PFSK-1 (cell line): ENCODE results near the gene OBSL1.

ENCODE experiments used
- FOXP2 ChIP-seq: optimal IDR thresholded peaks from 2 replicates; pipeline ENCODE3; 2011; ENCODE audit warnings: borderline replicate concordance, control low read depth, inconsistent platforms; ENCODE audit not compliant: insufficient read depth; ENCODE audit errors: extremely low read length, extremely low read depth
- POLR2AphosphoS5 ChIP-seq: IDR thresholded peaks from 2 replicates; pipeline ENCODE4 v1.6.1; 2012; ENCODE audit warnings: low read depth, mild to moderate bottlenecking, control low read depth, low read length, moderate library complexity
- SIN3A ChIP-seq: IDR thresholded peaks from 2 replicates; pipeline ENCODE4 v1.6.1; 2012; ENCODE audit warnings: mild to moderate bottlenecking, low read length, moderate library complexity, borderline replicate concordance; ENCODE audit not compliant: insufficient read depth
- TAF1 ChIP-seq: IDR thresholded peaks from 2 replicates; pipeline ENCODE4 v1.6.1; 2012; ENCODE audit warnings: low read length, control low read depth, borderline replicate concordance; ENCODE audit not compliant: insufficient read depth
- TF ChIP-seq, protein P1 (sequence below), 2 experiments: IDR thresholded peaks; 2 replicates each; pipeline versions ENCODE4 v1.6.1 to v1.8.0; 2011 to 2012; ENCODE audit warnings: low read depth in 2 of 2, low read length in 2 of 2, control low read depth in 1 of 2, inconsistent platforms in 1 of 2, mild to moderate bottlenecking in 1 of 2, moderate library complexity in 1 of 2; ENCODE audit not compliant: insufficient read depth in 1 of 2

OBSL1 gene

DNA sequence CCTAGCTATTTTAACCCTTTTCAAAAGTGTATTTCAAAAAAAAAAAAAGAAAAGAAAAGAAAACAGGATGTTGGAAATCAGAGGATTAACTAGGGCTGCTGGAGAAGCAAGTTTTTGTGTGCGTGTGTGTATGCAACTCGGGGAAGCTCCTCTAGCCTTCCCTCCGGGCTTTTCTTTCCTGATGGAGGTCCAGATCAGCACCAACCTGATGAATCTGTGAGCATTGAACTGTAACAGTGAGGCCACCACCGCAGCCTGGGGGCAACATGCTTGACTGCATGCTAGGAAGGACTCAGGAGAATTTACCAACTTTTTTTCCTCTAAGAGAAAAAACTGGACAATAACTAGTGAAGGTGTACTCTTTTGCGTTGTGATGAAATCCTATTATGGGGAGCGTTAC is 2.3 kb downstream of the OBSL1 start:
- TF ChIP-seq POLR2AphosphoS5 (no peak), SIN3A (no peak), FOXP2 (no peak), TAF1 (no peak)
- TF ChIP-seq, protein P1, sequence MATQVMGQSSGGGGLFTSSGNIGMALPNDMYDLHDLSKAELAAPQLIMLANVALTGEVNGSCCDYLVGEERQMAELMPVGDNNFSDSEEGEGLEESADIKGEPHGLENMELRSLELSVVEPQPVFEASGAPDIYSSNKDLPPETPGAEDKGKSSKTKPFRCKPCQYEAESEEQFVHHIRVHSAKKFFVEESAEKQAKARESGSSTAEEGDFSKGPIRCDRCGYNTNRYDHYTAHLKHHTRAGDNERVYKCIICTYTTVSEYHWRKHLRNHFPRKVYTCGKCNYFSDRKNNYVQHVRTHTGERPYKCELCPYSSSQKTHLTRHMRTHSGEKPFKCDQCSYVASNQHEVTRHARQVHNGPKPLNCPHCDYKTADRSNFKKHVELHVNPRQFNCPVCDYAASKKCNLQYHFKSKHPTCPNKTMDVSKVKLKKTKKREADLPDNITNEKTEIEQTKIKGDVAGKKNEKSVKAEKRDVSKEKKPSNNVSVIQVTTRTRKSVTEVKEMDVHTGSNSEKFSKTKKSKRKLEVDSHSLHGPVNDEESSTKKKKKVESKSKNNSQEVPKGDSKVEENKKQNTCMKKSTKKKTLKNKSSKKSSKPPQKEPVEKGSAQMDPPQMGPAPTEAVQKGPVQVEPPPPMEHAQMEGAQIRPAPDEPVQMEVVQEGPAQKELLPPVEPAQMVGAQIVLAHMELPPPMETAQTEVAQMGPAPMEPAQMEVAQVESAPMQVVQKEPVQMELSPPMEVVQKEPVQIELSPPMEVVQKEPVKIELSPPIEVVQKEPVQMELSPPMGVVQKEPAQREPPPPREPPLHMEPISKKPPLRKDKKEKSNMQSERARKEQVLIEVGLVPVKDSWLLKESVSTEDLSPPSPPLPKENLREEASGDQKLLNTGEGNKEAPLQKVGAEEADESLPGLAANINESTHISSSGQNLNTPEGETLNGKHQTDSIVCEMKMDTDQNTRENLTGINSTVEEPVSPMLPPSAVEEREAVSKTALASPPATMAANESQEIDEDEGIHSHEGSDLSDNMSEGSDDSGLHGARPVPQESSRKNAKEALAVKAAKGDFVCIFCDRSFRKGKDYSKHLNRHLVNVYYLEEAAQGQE (IDR thresholded peaks at IDR 0.05; ENCODE audit: insufficient read depth in 1 of 2, low read depth in 2 of 2, low read length in 2 of 2): no peak

DNA sequence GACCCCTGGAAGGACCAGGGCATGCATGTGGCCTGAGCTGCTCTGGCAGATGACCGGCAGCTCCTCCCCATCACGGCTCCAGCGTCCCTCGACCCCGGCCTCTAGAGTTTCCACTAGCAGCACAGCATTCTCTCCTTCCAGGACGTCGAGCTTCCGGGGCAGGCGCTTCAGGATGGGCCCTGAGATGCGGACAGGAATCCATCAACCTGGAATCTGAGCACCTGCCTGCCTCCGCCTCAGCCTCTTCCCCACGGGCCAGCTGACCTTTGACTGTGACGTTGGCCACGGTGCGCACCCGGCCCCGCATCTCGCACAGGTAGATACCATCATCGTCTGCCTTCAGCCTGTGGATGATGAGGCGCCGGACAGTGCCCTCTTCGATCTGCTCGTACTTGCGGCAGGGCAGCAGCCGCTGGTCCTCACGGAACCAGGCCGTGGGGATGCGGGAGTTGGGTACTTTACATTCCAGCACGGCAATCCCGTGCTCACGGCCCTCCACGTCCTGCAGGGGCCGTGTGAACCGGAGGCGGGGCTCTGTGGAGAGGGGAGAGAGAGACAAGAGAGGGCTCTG is 3.5 kb downstream of the OBSL1 start:
- TF ChIP-seq, protein P1 (IDR thresholded peaks at IDR 0.05; ENCODE audit: insufficient read depth in 1 of 2, low read depth in 2 of 2, low read length in 2 of 2): no peak
- TF ChIP-seq SIN3A: no peak
- no peak for TF ChIP-seq TAF1
- no peak for TF ChIP-seq FOXP2
- no peak for TF ChIP-seq POLR2AphosphoS5

DNA sequence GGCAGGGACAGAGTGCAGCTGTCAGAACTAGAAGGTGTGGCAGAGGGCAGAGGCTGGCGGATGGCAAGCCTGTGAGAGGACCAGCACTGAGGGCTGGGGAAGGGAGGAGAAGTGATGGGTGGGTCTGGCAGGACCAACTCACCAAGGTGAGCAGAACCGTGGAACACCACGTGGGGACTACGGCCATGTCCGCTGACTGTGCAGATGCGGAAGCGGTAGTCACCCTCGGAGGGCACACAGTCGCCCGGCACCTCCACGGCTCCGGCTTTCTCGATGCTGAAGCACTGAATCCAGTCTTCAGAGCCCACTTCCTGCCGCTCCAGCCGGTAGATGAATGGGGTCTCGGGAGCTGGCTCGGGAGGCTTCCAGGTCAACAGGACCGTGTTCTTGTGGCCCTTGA is 4.2 kb downstream of the OBSL1 start:
- TF ChIP-seq TAF1: no peak
- no peak for TF ChIP-seq FOXP2
- TF ChIP-seq POLR2AphosphoS5: no peak
- no peak for TF ChIP-seq SIN3A
- TF ChIP-seq, protein P1 (IDR thresholded peaks at IDR 0.05; ENCODE audit: insufficient read depth in 1 of 2, low read depth in 2 of 2, low read length in 2 of 2): no peak

DNA sequence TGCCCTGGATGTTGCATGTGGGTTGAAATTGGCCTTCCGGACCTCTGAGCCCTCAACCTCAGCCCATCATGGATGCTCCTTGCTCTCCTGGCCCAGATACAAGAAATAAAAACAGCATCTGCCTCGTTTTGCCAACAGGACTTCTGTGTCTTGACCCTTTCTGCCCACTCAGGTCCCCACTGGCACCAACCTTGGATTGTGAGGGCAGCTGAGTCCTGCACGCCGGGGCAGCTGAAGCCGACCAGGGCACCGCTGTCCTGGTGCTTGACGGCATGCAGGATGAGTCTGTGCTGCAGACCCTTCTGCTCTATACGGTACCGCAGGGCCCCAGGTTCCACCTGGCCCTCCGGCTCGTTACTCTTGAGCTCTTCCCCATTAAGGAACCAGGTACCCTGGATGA is 4.7 kb downstream of the OBSL1 start:
- TF ChIP-seq POLR2AphosphoS5 (no peak), SIN3A (no peak), TAF1 (no peak), FOXP2 (no peak)

DNA sequence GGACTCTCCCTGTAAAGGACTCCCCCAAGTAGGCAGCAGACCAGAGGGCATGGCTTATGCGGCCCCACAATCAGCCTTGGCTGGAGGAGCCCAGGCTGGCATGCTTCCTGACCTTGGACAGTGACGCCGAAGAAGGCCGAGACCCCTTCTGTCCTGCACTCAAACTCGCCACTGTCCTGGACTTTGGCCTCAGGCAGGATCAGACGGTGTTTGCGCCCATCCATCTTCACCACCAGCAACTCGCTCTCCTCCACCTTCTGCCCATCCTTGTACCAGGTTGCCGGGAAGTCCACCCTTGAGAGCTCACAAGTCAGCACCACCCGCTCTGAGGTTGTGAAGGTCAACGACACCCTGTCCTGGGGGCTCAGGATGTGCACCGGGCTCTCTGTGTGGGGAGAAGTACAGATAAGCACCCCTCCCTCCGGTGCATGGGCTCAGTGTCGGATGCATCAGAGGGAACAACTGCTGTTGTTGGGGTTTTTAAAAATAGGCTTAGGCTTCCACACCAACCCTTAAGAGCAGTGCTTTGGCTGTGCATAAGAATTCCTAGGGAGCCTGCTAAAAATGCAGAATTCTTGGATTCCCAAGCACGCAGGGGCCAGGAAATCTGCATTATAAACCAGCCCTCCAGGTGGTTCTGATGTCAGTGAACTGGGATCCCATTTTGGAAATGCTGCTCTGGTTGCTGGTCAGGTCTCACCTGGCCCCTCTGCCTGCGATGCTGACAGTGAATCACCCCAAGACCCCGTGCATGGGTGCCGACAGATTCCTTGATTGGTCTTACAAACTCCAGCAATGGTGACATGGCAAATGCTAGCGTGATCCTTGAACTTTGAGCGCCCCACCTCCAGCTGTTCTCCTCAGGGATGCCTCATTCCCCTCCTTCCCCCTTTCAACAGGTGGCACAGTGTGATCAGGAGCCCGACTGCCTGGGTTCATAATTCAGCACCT is 5.9 kb downstream of the OBSL1 start:
- no peak for TF ChIP-seq FOXP2
- TF ChIP-seq, protein P1 (IDR thresholded peaks at IDR 0.05; ENCODE audit: insufficient read depth in 1 of 2, low read depth in 2 of 2, low read length in 2 of 2): no peak
- TF ChIP-seq SIN3A: no peak
- TF ChIP-seq POLR2AphosphoS5: no peak
- no peak for TF ChIP-seq TAF1
